GM19452 (cell line): ENCODE data around the gene PITPNM3.
"Not testable (repeated sequence)": the region's sequence is repeated elsewhere in the genome, so short reads cannot be mapped to it uniquely, and the experiment has no call there.

Experiments
- ATAC-seq: cut with Tn5 transposase; IDR thresholded peaks from one replicate; pipeline ENCODE4 v1.9.1; 2021; ENCODE audit not compliant: unreplicated experiment

Gene PITPNM3

DNA sequence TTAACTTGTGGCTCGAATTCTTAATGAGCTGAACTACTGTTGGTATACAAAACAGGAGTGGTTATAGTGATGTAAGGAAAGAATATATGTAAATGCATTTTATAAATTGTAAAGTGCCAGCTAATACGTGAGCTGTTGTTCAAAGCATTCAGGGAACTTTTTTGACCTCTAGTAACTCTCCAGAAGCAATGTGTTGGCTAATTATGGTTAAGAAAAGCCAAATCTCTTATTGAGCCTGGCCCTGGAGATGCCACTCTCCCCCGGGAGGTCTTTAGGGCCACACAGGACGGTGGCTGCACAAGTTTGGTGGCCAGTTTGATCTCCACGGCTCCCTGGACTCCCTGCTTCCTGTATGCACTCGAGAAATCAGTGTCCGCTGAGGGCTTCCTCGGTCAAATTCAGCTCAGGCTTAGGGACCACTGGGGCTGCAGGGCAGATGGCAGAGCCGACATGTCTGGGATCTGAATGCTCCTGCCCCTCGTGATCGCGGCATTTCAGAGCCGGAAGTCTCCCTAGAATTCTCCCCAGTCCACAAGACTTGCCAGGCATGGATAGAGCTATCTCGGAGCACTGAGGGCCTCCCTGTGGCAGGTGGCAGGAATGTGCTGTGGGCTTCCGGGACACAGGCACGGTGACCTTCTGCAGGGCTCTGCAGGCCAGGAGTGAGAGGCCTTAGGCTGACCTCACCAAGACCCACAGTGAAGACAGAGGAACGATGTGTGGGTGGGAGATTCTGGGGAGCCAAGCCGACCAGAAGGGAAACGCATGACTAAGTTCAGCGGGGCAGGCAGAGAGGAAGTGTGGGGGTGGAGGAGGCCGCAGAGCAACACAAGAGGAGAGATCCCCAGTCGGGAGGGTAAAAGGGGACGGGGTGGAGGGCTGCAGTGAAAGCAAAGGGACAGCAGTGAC is 18.6 kb upstream of the PITPNM3 start:
- no peak for ATAC-seq

DNA sequence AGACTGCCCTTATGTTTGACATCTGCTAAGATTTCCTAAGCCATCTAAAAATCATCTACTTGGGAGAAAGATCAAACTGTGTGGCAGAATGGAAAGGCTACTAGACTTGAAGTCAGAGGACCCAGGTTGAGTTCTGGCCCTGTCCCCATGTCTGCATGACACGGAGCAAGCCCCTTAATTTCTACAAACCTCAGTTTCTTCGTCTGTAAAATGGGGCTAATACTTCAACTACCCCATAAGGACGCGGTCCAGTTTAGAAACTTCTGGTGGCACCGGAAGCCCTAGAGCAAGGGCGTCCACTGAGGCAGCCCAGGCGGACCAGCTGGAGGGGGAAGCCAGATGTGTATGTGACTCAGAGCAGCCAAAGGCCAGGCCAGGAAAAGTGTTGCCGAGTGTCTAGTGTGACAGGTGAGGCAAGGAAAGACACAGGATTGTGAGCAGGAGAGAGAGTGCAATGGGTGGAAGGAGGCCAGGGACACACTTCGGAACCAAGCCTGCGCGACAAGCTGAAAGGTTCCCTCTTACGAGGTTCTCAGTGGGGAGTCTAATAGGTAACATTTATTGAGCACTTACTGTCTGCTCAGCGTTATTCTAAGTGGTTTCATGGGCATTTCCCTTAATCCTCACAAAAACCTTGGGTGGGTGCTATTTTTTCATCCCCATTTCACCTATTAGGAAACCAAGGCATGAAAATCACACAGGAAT is 17.8 kb upstream of the PITPNM3 start:
- no peak for ATAC-seq

DNA sequence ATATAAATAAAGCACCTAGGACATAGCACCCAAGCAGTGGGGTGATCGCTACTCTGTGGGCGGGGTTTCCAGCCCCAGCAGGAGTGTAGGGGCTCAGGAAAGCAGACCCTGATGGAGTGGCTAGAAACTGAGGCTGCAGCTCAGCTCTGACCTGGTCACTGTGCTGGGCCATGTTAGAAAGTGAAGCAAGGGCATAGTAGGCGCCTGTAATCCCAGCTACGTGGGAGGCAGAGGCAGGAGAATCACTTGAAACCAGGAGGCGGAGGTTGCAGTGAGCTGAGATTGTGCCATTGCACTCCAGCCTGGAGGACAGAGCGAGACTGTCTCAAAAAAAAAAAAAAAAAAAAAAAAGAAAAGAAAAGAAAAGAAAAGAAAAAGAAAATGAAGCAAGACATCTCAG is 17.1 kb upstream of the PITPNM3 start:
- ATAC-seq = not testable (repeated sequence)

DNA sequence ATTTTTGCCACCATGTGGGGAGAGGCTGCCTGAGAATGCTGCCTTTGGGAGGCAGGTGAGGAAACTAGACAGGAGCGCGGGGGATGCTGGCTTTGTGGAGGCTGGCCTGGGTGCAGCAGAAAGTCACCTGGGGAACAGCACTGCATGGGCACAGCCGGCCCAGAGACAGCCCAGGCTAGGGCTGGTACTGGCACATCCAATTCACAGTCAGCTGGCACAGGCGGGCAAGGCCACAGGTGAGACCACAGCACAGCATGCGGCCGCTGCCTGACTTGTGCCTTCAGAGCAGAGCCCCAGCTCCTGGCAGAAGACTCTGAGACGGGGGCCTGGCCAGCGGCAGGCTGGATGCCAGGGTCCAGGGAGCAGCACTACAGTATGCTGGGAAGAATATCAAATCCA is 16.6 kb upstream of the PITPNM3 start:
- no peak for ATAC-seq

DNA sequence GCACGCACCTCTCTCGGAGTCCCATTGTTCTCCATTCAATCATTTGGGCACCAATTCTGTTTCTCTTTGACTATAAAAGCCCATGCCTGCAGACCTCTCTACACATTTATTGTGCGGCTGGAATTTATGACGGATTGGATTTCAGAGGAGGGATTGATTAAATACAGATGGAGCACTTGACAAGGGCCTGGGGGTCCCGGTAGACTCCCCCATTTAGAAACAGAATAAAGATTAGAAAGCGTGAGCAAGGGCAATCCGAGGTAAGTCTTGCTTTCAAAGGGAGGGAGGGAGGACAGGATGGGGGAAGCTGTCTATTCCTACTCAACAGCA is 15.1 kb upstream of the PITPNM3 start:
- no peak for ATAC-seq

DNA sequence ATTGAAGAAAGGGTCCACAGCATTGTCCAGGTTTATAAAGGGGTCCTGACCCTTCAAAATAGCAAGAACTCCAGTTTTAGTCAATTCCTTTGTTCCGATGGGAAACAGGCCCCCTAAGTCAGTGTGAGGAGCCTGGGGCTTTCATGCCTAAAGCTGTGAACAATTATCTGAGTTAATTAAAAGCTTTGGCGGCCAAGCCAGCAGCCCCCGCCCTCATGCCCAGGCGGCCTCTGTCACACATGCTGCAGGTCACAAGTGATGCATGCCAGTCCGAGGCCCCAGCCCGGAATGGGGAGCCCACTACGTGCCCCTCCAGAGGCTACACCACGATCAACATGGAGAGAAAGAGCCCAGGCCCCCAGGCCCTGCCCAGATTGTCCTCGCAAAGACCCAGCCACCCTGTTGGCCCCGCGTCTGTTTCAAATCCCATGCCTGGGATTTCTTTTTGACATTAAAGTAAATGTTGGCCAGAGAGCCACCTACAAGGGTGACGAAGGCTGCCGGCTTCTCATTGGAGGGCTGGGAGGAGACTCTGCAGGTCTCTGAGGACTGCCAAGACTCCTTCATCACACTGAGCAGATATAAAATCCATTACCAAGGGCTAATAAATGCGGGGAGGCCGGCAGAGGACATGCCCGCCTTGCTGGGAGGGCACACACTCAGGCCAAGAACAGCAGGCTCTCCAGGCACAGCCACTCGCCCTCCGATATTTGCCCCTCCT is 14.5 kb upstream of the PITPNM3 start:
- ATAC-seq = no peak

DNA sequence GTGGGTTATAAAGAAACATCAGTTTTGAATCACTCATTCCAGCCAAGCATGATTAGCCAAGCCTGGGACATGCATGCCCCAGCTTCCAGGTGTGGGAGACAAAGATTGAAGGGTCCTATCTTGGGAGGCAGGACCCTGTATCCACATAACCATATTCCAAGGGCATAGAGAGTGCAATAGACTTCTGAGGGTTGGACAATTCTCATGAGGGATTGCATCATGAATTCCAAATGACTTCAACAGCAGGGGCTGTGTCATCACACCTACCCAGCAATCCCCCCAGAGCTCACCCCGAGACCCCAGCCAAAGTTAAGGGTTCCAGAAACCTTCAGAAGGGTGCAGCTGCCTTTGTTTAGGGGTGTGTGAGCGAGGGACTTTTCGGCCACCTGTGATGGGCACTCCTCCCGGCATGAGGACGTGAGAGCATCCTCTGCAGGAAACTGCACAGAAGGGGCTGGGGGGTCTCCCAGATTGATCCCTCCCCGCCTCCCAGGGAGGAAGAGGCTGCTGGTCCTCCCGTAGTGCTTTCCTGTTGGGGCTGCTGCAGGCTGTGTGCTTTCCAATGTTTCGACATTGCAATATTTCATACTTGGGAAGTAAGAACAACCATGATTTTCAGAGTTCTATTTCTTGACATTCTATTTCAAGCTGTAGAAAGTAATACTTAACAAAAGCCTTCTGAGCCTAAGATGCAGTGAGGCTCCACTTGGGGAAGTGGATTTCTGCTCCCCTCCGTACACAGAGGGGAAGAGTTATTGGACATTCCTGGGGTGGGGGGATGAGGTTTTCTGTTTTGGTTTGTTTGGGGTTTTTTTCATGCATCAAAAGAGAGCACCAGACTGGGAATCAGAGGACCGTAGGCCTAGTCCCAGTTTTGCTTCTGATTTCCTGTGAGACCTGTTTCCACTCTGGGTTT is 13.3 kb upstream of the PITPNM3 start:
- ATAC-seq = no peak

DNA sequence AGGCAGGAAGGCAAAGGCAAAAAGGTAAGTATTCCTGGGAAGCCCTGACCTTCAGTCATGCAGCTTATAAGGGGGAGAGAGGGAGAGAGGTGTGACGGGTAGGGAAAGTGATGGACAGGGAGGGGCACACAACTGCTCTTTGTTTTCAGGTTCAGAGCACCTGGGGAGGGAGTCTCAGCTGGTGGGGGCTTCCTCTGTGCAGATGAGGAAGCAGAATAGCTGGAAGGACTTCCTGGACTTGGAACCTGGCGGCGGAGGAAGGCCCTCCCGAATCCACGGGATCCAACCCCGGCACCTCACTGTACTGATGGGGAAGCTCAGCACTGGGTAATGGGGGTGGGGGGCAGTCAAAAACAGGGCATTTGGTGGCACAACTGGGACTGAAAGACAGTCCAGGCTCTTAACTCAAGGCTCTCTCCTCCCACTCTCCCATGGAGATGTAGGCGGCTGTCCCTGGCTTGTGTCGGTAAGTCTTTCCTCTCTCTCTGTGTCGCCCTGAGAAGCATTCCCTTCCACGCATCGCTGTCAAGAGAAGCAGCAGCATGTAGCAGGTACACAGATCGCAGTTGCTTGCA is 11.9 kb upstream of the PITPNM3 start:
- ATAC-seq = no peak

DNA sequence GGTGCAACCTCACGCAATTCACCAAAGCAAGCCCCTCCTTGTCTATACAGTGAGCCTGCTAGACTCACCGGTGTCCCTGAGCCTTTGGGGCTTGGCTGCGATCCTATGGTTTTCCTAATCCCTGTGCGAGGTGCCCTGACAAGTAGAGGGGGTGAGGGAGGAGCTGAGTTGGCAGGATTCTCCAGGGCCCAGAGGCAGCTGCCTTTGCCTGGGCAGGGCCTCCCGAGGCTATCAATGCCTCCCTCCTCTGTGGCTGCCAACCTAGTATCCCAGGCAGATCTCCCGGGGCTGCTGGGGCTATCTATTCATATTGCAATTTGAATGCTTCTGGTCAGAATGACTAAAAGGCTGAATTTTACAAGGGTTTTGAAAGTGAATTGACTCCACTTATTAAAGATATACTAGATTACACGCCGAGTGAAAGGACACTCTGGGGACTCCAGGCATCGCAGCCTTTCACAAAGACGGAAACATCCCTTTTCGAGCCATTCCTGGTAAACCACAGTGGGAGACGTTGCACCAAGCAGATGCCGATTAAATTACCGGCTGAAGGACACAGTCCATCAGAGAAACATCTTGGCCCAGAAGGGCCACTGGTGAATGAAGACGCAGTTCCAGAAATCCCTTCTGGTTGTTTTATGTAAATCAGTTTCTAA is 11.3 kb upstream of the PITPNM3 start:
- no peak for ATAC-seq

DNA sequence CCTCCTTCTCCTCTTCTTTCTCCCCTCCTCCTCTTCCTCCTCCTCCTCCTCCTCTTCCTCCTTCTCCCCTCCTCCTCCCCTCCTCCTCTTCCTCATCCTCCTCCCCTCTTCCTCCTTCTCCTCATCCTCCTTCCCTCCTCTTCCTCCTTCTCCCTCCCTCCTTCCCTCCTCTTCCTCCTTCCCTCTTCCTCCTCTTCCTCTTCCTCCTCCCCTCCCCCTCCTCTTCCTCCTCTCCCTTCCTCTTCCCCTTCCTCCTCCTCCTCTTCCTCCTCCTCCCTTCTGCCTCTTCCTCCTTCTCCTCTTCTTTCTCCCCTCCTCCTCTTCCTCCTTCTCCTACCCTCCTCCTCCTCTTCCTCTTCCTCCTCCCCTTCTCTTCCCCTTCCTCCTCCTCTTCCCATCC is 5.1 kb upstream of the PITPNM3 start:
- ATAC-seq = no peak

DNA sequence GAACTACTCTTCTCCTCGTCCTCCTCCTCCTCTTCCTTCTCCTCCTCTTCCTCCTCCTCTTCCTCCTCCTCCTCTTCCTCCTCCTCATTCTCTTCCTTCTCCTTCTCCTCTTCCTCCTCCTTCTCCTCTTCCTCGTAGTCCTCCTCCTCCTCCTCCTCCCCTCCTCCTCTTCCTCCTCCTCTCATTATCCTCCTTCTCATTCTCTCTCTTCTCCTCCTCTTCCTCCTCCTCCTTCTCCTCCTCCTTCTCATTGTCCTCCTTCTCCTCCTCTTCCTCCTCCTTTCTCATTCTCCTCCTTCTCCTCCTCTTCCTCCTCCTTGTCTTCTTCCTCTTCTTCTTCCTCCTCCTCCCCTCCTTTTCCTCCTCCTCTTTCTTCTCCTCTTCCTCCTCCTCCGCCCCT is 4.1 kb upstream of the PITPNM3 start:
- no peak for ATAC-seq

DNA sequence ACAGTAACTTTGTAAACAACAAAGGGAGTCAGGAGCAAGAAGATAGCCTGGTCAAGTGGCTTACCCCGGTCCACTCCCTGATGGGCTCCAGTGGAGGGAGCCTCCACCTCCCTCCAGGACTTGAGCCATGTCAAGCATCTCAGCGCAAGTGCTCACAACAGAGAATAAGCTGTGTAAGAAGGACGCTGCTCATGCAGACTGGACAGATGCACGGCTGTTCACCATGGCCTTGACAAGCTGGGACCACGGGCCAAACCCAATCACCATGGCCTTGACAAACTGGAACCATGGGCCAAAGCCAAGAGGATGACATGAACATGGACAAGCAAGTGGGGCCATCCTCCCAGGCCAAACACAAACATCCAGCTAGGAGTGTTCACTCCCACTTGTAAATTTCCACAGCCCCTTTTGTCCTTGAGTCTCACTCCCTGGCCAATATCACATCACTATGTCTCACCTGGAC is 3.4 kb upstream of the PITPNM3 start:
- ATAC-seq = no peak

DNA sequence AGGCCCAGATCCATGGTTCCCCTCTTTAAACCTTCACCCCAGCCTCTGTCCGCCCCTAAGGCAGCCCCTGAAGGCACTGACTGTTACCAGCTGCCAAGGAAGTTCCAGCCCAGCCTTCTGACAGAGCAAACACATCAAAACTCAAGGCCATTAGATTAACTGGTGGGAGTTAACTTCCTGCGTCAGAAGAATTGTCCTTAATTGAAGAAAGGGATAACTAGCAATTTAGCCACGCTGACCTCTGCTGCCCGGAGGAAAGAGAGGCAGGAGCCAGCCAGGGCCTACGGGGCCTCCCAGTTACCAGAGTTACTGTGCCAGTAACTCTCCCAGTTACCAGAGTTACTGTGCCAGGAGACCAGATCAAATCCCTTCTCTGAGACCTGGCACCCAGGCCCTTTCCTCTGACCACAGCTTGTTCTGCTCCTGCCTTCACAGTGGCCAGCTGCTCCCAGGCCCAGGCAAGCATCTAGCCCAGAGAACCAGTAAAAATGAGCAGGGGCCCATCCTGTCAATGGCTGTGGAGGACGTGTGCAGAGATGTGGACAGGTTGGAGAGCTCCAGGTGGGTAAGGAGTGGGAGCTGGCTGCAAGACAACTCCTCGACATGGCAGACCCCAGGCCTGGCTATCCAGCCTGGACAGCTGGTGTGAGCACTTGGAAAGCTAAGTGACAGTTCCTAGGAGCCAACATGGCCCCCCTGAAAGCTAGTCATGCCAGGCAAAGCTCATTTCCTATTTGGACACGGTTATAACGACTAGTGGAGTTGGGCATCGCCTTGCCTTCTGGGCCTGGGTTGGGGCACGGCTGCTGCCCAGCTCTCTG is 2.8 kb upstream of the PITPNM3 start:
- no peak for ATAC-seq

DNA sequence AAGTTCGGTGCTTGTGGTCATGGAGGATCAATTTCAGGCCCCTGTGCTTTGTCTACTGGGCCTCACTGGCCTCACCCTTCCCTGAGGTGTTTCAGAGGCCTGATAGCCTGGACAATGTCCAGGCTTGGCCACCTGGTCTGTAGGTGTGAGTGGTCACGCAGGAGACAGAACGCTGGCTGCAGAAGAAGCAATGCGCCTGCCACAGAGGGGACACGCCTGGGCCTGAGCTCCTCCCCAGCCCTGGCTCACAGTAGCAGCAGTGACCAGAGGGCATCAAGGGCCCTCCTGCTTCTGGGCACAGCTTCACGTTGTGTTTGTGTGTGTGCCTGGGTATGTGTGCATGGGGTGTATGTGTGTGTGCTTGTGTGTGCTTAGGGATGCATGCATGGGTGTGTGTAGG is 1.9 kb upstream of the PITPNM3 start:
- ATAC-seq = no peak

DNA sequence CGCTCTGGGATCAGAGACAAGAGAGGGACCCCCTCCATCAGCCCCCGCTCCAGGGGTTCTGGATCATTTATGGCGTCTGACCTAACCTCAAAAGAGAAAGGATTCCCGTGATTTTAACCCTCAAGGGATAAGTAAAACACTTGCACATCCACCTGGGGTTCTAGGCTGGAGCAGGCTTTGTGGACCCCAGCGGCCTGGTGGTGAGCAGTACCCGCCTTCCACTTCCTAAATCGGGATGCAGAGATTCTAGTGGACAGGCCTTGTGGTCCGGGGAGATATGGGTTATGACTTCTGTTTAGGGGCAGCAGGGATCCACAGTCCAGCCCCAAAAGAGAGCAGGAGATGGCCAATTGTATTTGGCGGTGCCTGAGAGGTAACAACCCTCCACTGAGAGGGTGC is 684 bp upstream of the PITPNM3 start:
- ATAC-seq = no peak

DNA sequence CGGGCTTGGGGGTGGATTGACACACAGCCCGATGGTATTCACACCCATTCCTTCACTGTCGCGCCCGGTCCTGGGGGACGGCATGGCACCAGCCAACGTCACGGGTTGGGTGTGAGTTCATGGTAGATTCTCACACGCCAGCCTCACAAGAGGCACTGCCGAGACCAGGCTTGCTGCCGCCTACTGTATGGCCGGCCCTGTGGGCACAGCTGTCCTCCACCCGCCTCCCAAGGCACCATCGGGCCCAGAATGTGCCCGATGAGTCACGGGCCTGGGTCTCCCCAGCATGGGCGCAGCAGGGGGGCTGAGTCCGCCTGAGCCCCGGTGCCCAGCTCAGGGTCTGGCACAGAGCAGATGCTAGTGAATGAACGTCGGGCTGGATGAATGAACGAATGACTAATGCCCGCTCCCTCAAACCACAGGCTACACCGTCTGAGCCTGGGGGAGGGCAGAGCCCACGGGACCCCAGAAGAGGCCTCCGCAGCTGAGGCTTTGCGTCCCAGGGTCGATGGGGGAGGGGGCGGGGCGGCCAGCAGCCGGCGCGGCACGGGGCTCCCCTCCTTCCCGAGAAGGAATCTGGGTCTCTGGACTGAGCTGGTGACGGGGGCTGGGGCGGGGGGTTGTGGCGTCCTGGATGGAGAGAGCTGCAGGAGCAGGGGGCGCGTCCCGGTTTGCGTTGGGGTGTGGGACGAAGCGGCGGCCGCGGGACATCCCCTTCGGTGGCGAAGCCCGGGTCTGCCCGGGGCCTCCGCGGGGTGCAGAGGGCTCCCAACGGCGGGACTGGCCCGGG is 829 bp downstream of the PITPNM3 start:
- no peak for ATAC-seq

DNA sequence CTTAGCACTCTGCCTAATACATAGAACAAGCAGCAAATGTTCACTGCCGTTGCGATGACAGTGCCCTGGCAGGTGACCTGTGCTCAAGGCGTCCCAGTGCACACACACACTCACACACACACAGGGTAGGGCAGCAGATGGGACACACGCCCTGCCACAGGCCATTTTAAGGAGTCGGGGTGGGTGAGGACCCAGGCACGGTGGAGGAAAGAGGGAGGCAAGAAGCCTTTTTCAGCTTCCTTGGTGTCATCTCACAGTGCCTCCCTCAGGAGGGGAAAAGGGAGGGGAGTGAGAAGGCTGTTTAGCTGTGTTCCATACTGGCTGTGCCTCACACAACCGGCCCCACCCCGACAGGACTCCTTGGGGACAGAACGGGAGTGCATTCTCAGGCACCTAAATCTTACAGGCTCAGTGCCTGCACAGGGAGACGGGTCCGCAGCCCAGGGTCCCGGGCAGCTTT is 1.5 kb downstream of the PITPNM3 start:
- no peak for ATAC-seq

DNA sequence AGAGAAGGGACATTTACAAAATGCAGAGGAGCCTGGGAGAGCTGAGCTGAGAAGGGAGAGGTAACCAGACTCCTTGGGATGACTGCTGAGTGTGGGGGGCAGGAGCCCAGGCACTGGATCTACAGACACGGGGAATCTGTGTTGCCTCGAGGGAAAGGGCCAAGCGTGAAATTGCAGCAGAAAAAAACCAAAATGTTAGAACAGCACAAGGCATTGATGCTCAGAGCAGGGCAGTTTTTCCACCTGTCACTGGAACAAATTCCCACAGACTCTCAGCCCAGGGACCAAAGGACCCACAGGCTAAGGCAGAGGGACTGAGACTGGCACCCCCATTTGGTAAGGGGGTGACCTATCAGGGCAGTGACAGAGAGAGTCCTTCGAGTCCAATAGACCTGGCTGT is 2.0 kb downstream of the PITPNM3 start:
- ATAC-seq = no peak
